ENCODE measurements around the gene TMEM131. TPM values are rescaled to one million over a fixed set of nuclear protein-coding genes. Genes with fewer than 3 reads are reported as not detected.
"Not testable (repeated sequence)": the region's sequence is repeated elsewhere in the genome, so short reads cannot be mapped to it uniquely, and the experiment has no call there.

Gene TMEM131
- total RNA-seq, 1 donor from 2014 or later: 35.4 TPM

GRCh38 chr2:97714084-97714949 is 281.4 kb downstream of the TMEM131 start:
- DNase-seq (ENCODE audit: extremely low spot score in 2 of 2): no peak

GRCh38 chr2:97713296-97714083 is 282.3 kb downstream of the TMEM131 start, which contains the start of gene ZAP70:
Gene ZAP70 (plus strand): TSS chr2:97713576. CDS start chr2:97724037, 10,461 bp downstream.
- Histone ChIP-seq H3K27ac (no peak within 1 kb of the TSS), H3K36me3 (no peaks in the 10 kb centered on the region), H3K4me3 (peak within 1 kb of the TSS in 1 of 2 donors; percentile 25), H3K4me1 (no peaks in the 10 kb centered on the region), H3K9me3 (no peaks in the 10 kb centered on the region), H3K27me3 (no peaks in the 10 kb centered on the region)
- no peak for DNase-seq (ENCODE audit: extremely low spot score in 2 of 2)
- TF ChIP-seq POLR2A (IDR thresholded peaks at IDR 0.05): no peak
- no peak for TF ChIP-seq CTCF (IDR thresholded peaks at IDR 0.05)
- TF ChIP-seq POLR2AphosphoS5 (IDR thresholded peaks at IDR 0.05; ENCODE audit: insufficient read depth in 1 of 2, low read depth in 1 of 2): peak in 1 of 2 donors; percentile 27
- intact Hi-C loops (cut with DNase I): no loop called here

More at GRCh38 chr2:97714084-97714949, 281.4 kb downstream of the TMEM131 start:
- TF ChIP-seq POLR2A (IDR thresholded peaks at IDR 0.05) (no peak), CTCF (IDR thresholded peaks at IDR 0.05) (no peak), POLR2AphosphoS5 (IDR thresholded peaks at IDR 0.05; ENCODE audit: insufficient read depth in 1 of 2, low read depth in 1 of 2) (no peak)
- H3K4me3 ChIP-seq: peak overlapping the region in 1 of 2 donors; percentile 25
- H3K9me3 ChIP-seq: no peaks in the 10 kb centered on the region
- intact Hi-C loops (cut with DNase I): no loop called here
- no peaks in the 10 kb centered on the region for H3K27me3 ChIP-seq
- no peaks in the 10 kb centered on the region for H3K36me3 ChIP-seq
- H3K4me1 ChIP-seq: no peaks in the 10 kb centered on the region
- no peak overlapping the region for H3K27ac ChIP-seq

GRCh38 chr2:97712693-97713295 is 283.0 kb downstream of the TMEM131 start:
- H3K36me3 ChIP-seq: no peaks in the 10 kb centered on the region
- no peak overlapping the region for H3K27ac ChIP-seq
- no peaks in the 10 kb centered on the region for H3K27me3 ChIP-seq
- TF ChIP-seq CTCF (IDR thresholded peaks at IDR 0.05) (no peak), POLR2AphosphoS5 (IDR thresholded peaks at IDR 0.05; ENCODE audit: insufficient read depth in 1 of 2, low read depth in 1 of 2) (no peak), POLR2A (IDR thresholded peaks at IDR 0.05) (no peak)
- H3K4me3 ChIP-seq: no peak overlapping the region
- intact Hi-C loops (cut with DNase I): no loop called here
- no peaks in the 10 kb centered on the region for H3K4me1 ChIP-seq
- H3K9me3 ChIP-seq: no peaks in the 10 kb centered on the region
- no peak for DNase-seq (ENCODE audit: extremely low spot score in 2 of 2)

GRCh38 chr2:97712175-97712574 is 283.6 kb downstream of the TMEM131 start:
- H3K4me1 ChIP-seq; H3K27me3 ChIP-seq; intact Hi-C loops (cut with DNase I); H3K9me3 ChIP-seq; H3K27ac ChIP-seq; H3K4me3 ChIP-seq; H3K36me3 ChIP-seq; DNase-seq (ENCODE audit: extremely low spot score in 2 of 2): not testable (repeated sequence)

- H3K27me3 ChIP-seq: no peaks in the 10 kb centered on the region
- H3K36me3 ChIP-seq: no peaks in the 10 kb centered on the region
- H3K4me1 ChIP-seq: no peaks in the 10 kb centered on the region
- no peaks in the 10 kb centered on the region for H3K9me3 ChIP-seq
- intact Hi-C loops (cut with DNase I): no loop called here
- DNase-seq (ENCODE audit: extremely low spot score in 2 of 2): no peak
- TF ChIP-seq POLR2AphosphoS5 (IDR thresholded peaks at IDR 0.05; ENCODE audit: insufficient read depth in 1 of 2, low read depth in 1 of 2): no peak
- TF ChIP-seq POLR2A (IDR thresholded peaks at IDR 0.05): no peak
- no peak for TF ChIP-seq CTCF (IDR thresholded peaks at IDR 0.05)
- H3K27ac ChIP-seq: no peak overlapping the region
- no peak overlapping the region for H3K4me3 ChIP-seq
Measured at GRCh38 chr2:97711394-97711711, 284.4 kb downstream of the TMEM131 start.

All from vagina (tissue), 2 donors.